Measurements from ENCODE around the gene NCOA7. TPM values are rescaled to one million over a fixed set of nuclear protein-coding genes. Genes with fewer than 3 reads are reported as not detected.

The NCOA7 gene
- total RNA-seq, 1 donor from 2014 or later = 7.7 TPM

GRCh38 chr6:125791820-125792165, 1.0 kb downstream of the NCOA7 start:
- H3K4me1 Mint-ChIP-seq = peaks cover 18% of the 10 kb centered on the region
- no peak overlapping the region for H2AFZ ChIP-seq (replicated peaks)

GRCh38 chr6:125792172-125792571, 1.4 kb downstream of the NCOA7 start:
- Mint-ChIP-seq H3K27me3 (ENCODE audit: insufficient read depth, low read depth) (peaks cover 3% of the 10 kb centered on the region), H3K4me1 (peaks cover 18% of the 10 kb centered on the region), H3K4me3 (no peak overlapping the region), H3K9me3 (no peaks in the 10 kb centered on the region), H3K36me3 (no peaks in the 10 kb centered on the region), H3K27ac (no peak overlapping the region)
- TF ChIP-seq EZH2 (IDR thresholded peaks at IDR 0.05) = no peak
- TF ChIP-seq EZH2phosphoT487 (IDR thresholded peaks at IDR 0.05) = no peak
- no peak for TF ChIP-seq CTCF (IDR thresholded peaks at IDR 0.05)
- Histone ChIP-seq H3F3A (ENCODE audit: low read depth) (peaks cover 20% of the 10 kb centered on the region), H2AFZ (replicated peaks) (no peak overlapping the region), H3K27me3 (no peaks in the 10 kb centered on the region), H4K20me1 (ENCODE audit: low read depth) (no peaks in the 10 kb centered on the region), H3K9ac (no peak overlapping the region), H3K9me3 (ENCODE audit: low read depth) (no peaks in the 10 kb centered on the region), H3K4me1 (peaks cover 10% of the 10 kb centered on the region), H3K27ac (no peak overlapping the region), H3K4me2 (no peak overlapping the region), H3K36me3 (no peaks in the 10 kb centered on the region), H3K4me3 (no peak overlapping the region), H3K79me2 (ENCODE audit: low read depth) (no peaks in the 10 kb centered on the region)
- DNase-seq (ENCODE audit: low spot score) = no peak

More at GRCh38 chr6:125791820-125792165, 1.0 kb downstream of the NCOA7 start:
- Histone ChIP-seq H3K4me3 (peak overlapping the region; percentile 76), H3K4me2 (peak overlapping the region; percentile 77), H3F3A (ENCODE audit: low read depth) (peaks cover 20% of the 10 kb centered on the region), H3K27me3 (no peaks in the 10 kb centered on the region), H4K20me1 (ENCODE audit: low read depth) (no peaks in the 10 kb centered on the region), H3K27ac (no peak overlapping the region), H3K79me2 (ENCODE audit: low read depth) (no peaks in the 10 kb centered on the region), H3K4me1 (peaks cover 10% of the 10 kb centered on the region), H3K9me3 (ENCODE audit: low read depth) (no peaks in the 10 kb centered on the region), H3K9ac (no peak overlapping the region), H3K36me3 (no peaks in the 10 kb centered on the region)
- Mint-ChIP-seq H3K36me3 (no peaks in the 10 kb centered on the region), H3K27ac (no peak overlapping the region), H3K4me3 (peak overlapping the region; percentile 92), H3K27me3 (ENCODE audit: insufficient read depth, low read depth) (peaks cover 3% of the 10 kb centered on the region), H3K9me3 (no peaks in the 10 kb centered on the region)
- no peak for TF ChIP-seq EZH2phosphoT487 (IDR thresholded peaks at IDR 0.05)
- DNase-seq (ENCODE audit: low spot score) = no peak

- TF ChIP-seq EZH2phosphoT487 (IDR thresholded peaks at IDR 0.05) (no peak), EZH2 (IDR thresholded peaks at IDR 0.05) (no peak), CTCF (IDR thresholded peaks at IDR 0.05) (no peak)
- Mint-ChIP-seq H3K27me3 (ENCODE audit: insufficient read depth, low read depth) (peaks cover 3% of the 10 kb centered on the region), H3K27ac (no peak overlapping the region), H3K9me3 (no peaks in the 10 kb centered on the region), H3K4me1 (peaks cover 18% of the 10 kb centered on the region), H3K4me3 (no peak overlapping the region), H3K36me3 (no peaks in the 10 kb centered on the region)
- Histone ChIP-seq H3K9me3 (ENCODE audit: low read depth) (no peaks in the 10 kb centered on the region), H3K79me2 (ENCODE audit: low read depth) (no peaks in the 10 kb centered on the region), H3K27ac (no peak overlapping the region), H2AFZ (replicated peaks) (no peak overlapping the region), H3K9ac (no peak overlapping the region), H3K4me1 (peaks cover 10% of the 10 kb centered on the region), H3K4me3 (no peak overlapping the region), H4K20me1 (ENCODE audit: low read depth) (no peaks in the 10 kb centered on the region), H3F3A (ENCODE audit: low read depth) (peaks cover 20% of the 10 kb centered on the region), H3K36me3 (no peaks in the 10 kb centered on the region), H3K27me3 (no peaks in the 10 kb centered on the region), H3K4me2 (no peak overlapping the region)
- no peak for DNase-seq (ENCODE audit: low spot score)
Measured at GRCh38 chr6:125792680-125793079, 1.9 kb downstream of the NCOA7 start.

GRCh38 chr6:125793280-125793679, 2.5 kb downstream of the NCOA7 start:
- Histone ChIP-seq H3K4me2 (no peak overlapping the region), H3K36me3 (no peaks in the 10 kb centered on the region), H3K9me3 (ENCODE audit: low read depth) (no peaks in the 10 kb centered on the region), H3K27ac (no peak overlapping the region), H4K20me1 (ENCODE audit: low read depth) (no peaks in the 10 kb centered on the region), H3K4me3 (no peak overlapping the region), H2AFZ (replicated peaks) (no peak overlapping the region), H3K27me3 (no peaks in the 10 kb centered on the region), H3K4me1 (peaks cover 10% of the 10 kb centered on the region), H3F3A (ENCODE audit: low read depth) (peaks cover 20% of the 10 kb centered on the region), H3K79me2 (ENCODE audit: low read depth) (no peaks in the 10 kb centered on the region), H3K9ac (no peak overlapping the region)
- Mint-ChIP-seq H3K27ac (no peak overlapping the region), H3K36me3 (no peaks in the 10 kb centered on the region), H3K4me1 (peaks cover 16% of the 10 kb centered on the region), H3K4me3 (no peak overlapping the region), H3K9me3 (no peaks in the 10 kb centered on the region), H3K27me3 (ENCODE audit: insufficient read depth, low read depth) (peaks cover 2% of the 10 kb centered on the region)
- TF ChIP-seq CTCF (IDR thresholded peaks at IDR 0.05) (no peak), EZH2 (IDR thresholded peaks at IDR 0.05) (no peak), EZH2phosphoT487 (IDR thresholded peaks at IDR 0.05) (no peak)
- DNase-seq (ENCODE audit: low spot score) = peak; percentile 23
